Sciatic nerve (tissue), 2 donors: Measurements from ENCODE around the gene CAMSAP1. TPM values are rescaled to one million over a fixed set of nuclear protein-coding genes. Genes with fewer than 3 reads are reported as not detected.

Source experiments
- ATAC-seq: fragments of 200-7000 bp; cut with Tn5 transposase; one replicate; pipeline ENCODE4 v1.9.1; 2020; ENCODE audit warnings: mild to moderate bottlenecking, moderate library complexity
- DNase-seq: peaks from one replicate; pipeline ENCODE4 v3.0.0-alpha.2; 2020; ENCODE audit warnings: low spot score
- intact Hi-C: fragments of 100-400 bp; cut with DNase I; formaldehyde crosslinking; loops from one replicate; pipeline ENCODE4 v1.14.2; 2022
- total RNA-seq: library from RNA; stranded (reverse); fragmentation: NEBNext Ultra II Directional; extraction: Animal tissue kit (Norgen Biotek cat#: 25700); gene quantifications from one replicate; pipeline ENCODE4 v1.2.1, GENCODE V29; 2021
- donor health status: DM: no; HTN: no; CAD: no.
- donor health status: DM: no; HTN: no; CAD: no.

The CAMSAP1 gene
- total RNA-seq, 1 donor from 2014 or later = 39.8 TPM

DNA sequence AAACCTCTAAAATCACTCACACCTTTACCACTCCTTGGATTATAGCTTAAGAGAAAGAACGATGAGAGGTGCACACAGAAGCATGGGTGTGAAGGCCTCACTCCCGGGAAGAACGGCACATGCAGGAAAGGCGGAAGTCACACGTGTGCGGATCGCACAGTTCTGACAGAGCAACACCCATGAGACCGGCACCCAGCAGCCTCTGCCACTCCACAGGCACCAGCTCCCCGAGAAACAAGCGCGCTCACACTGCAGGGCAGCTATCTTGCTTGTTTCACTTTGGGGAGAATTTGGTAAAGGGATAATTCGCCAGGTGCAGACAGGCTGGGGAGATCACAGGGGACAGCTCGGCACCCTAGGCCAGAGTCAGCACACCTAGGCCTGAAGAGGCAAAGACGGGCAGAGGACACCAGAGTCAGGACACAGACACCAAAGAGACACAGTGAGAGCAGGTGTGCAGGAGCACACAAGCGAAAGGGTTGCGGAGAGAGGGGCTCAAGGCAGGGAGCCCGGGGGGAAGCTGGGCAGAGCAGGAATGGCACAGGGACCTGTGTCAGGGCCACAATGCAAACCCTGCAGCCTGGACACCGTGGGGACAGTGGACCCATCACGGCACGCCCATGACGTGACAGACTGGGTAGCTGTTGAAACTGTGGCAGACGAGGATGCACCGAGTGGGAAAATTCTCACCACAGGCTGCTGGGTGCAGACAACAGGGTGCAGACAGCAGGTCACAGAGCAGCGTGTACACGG is 81.7 kb downstream of the CAMSAP1 start:
- intact Hi-C loops = no loop called here
- ATAC-seq (no peak), DNase-seq (no peak)

GRCh38 chr9:135823036-135823435 is 84.3 kb downstream of the CAMSAP1 start:
- ATAC-seq (no peak), DNase-seq (no peak)
- intact Hi-C loops = no loop called here

- DNase-seq (no peak), ATAC-seq (no peak)
- intact Hi-C loops = no loop called here
Measured at GRCh38 chr9:135822374-135822755, 85.0 kb downstream of the CAMSAP1 start.

GRCh38 chr9:135821733-135822373 is 85.5 kb downstream of the CAMSAP1 start:
- intact Hi-C loops = no loop called here
- DNase-seq (no peak), ATAC-seq (no peak)

- ATAC-seq = no peak
- DNase-seq = no peak
- intact Hi-C loops = no loop called here
Measured at GRCh38 chr9:135821116-135821515, 86.2 kb downstream of the CAMSAP1 start.

GRCh38 chr9:135820661-135821060 is 86.7 kb downstream of the CAMSAP1 start:
- ATAC-seq (no peak), DNase-seq (no peak)
- intact Hi-C loops = no loop called here

- ATAC-seq = no peak
- intact Hi-C loops = no loop called here
- no peak for DNase-seq
Measured at GRCh38 chr9:135819905-135820304, 87.4 kb downstream of the CAMSAP1 start.

GRCh38 chr9:135818718-135819475 is 88.4 kb downstream of the CAMSAP1 start:
- intact Hi-C loops = no loop called here

DNA sequence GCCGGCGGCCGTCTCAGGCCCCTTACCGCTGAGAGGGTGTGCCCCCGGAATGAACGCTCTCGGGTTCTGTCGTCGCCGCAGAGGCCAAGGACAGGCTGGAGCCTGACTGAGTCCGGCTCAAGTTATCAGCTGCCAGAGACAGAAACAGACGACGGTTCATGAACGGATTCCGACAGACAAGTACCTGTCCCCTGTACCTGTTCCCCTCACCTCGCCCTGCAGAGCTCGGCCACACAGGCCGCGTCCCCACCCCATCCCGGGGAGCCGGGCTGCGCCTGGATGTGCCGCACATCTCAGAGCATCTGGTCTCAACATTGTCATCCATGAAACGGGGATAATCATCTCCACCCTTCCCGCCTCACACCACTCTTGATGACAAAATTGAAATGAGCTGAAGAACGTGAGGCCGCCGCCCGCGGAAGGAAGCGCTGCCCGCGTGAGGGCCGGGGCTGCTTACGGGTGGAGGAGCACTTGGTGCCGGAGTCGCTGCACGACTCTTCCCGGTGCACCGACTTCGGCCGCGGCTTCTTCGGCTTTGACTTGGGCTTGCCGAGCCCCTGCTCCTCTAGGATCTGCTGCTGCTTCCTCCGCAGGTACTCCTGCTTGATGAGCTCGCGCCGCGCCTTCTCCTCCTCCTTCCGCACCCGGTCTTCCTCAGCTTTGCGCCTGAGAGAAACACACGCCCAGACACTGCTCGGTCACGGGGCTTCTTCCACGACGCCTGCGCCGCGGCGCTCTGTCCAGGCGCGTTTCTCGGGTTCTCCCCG is 89.2 kb downstream of the CAMSAP1 start:
- DNase-seq (no peak), ATAC-seq (no peak)
- intact Hi-C loops = no loop called here

More at GRCh38 chr9:135818718-135819475, 88.4 kb downstream of the CAMSAP1 start:
- ATAC-seq = no peak
- DNase-seq = no peak

GRCh38 chr9:135816651-135816970 is 90.7 kb downstream of the CAMSAP1 start:
- no peak for ATAC-seq
- DNase-seq = no peak
- intact Hi-C loops = no loop called here

- no peak for ATAC-seq
- intact Hi-C loops = no loop called here
- no peak for DNase-seq
Measured at GRCh38 chr9:135815830-135816650, 91.3 kb downstream of the CAMSAP1 start.

DNA sequence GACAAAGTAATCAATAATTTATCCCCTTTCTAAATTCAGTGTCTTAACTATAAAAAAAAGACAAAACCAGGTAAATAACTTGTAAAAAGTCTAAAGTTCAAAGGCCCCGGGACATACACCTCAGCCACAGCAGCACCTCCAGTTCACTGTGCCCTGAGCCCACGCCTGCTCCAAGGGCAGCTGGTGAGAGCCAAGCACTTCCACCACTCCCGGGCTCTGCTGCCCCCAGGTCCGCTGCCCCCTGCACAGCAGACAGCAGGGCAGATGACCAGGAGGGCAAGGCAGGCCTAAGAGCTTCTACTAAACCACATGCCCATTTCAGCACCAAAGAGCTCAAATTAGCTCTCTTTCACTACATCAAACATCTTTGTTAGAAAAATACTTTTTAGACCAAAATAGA is 91.9 kb downstream of the CAMSAP1 start:
- no peak for ATAC-seq
- intact Hi-C loops = no loop called here
- DNase-seq = no peak

DNA sequence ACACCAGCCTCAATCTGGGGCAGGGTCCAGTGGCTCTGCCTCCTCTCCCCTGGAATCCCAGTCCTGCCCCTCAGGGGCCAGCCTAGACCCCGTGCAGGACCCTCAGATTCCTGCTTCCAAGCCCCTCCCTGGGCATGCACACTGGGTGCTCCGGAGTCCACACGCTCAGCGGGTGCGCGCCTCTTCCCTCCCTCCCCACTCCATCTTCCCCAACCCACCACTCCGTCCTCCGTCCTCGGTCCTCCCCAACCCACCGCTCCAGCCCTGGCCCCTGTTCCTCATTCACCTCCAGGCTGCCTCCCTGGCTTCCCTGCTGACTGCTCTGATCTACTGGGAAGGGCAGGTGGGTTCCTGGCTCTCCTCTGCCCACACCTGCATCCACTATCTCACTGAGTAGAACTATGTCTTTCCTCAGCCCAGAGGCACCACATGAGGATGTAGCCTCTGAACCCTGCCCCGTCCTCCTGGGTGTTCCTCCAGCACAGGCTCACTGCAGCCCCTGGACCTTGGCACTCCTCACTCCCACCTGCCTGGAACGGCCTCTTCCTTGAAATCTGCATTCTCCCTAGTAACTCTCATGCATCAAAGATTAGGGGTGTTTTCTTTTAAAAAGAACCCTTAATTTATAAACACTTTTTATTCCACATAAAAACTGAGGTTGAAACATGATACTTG is 92.8 kb downstream of the CAMSAP1 start:
- no peak for ATAC-seq
- intact Hi-C loops = no loop called here

DNA sequence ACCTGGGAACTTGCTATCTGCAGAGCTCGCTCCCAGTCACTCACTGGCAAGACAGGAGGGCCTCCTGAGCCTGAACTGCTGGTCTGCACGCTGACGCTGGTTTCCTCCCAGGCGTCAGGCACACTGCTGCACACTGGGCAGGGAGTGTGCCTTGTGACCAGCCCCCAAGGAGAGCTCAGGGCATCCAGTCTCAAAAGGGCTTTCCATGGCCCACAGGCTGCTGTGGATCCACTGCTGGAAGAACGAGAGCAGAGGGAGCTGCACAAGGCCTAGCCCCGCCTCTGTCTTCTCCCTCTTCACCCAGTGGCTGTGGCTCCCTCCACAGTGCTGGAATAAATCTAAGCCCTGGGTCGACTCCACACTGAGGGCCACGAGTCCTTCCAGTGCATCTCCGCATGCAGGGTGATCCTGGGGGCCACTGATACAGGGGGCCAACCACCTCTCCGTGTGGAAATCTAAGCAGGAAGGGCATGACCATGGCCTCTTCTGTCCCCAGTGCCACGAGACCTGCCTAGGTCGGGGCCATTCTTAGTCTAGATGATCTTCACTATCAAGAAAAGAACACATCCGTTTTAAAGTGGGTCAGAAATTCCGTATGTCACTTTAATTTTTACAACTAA is 93.6 kb downstream of the CAMSAP1 start:
- no peak for DNase-seq
- ATAC-seq = no peak
- intact Hi-C loops = no loop called here

More for the DNA sequence above, 92.8 kb downstream of the CAMSAP1 start:
- DNase-seq = no peak

GRCh38 chr9:135812961-135813360 is 94.4 kb downstream of the CAMSAP1 start:
- ATAC-seq (no peak), DNase-seq (no peak)
- intact Hi-C loops = no loop called here

GRCh38 chr9:135811801-135812200 is 95.5 kb downstream of the CAMSAP1 start:
- intact Hi-C loops = no loop called here
- no peak for DNase-seq

DNA sequence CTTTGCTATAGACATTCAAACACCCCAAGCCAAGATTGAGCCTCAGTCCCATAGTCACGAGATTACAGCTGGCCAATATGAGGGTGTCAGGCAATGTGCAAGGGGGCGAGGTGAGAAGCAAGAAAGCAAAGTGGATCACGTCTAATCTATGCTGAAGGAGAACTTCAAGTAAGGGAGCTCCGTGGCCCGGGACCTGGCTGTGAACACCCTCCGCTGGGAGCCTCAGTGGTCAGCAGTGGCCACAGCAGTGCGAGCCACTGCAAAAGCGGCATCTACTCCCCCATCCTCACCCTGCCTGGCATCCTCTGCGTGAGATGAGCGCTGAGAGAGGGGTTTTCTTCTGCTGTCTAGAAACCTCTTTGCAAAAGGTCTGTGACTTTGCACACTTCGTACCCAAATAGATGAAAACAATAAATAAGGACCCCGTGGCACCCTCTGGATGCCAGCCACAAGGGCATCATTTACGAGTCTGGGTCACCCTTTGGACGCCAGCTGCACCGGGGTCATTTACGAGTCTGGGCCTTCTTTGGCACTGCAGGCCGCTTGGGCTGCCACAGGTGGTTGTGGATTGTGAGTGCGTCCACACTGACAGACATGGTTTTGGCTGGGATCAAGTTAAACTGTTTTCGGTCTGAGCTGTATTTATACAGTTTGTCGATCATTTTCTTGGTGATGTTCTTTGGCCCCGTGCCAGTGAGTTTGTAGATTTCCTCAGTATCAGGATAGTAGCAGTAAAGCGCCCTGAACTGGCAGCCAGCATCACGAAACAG is 96.4 kb downstream of the CAMSAP1 start:
- DNase-seq (no peak), ATAC-seq (no peak)
- intact Hi-C loops = no loop called here

More at GRCh38 chr9:135811801-135812200, 95.5 kb downstream of the CAMSAP1 start:
- no peak for ATAC-seq
